GM21786 (cell line): ENCODE measurements around the gene HOXB3.

ENCODE experiments used
- ATAC-seq: cut with Tn5 transposase; IDR thresholded peaks from one replicate; pipeline ENCODE4 v1.9.1; 2021; ENCODE audit not compliant: unreplicated experiment

The HOXB3 gene

GRCh38 chr17:48506246-48506645 is 83.8 kb downstream of the HOXB3 start:
- no peak for ATAC-seq

DNA sequence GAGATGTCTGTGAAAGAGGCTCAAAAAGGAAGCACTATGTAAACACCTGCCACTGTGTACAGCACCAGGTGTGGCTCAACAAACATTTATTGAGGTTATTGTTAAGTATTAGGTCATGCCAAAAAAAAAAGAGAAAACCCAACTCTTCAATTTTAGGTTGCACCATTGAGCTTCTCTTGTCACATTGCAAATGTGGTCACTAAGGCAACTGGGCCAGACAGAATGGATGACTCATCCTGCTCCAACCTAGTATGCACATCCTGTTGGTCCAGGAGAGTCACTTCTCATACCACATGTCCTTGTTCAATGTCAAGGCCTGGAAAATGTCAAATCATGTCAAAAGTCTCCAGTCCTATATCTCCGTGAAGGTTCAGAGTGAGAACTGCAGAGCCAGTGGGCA is 84.3 kb downstream of the HOXB3 start:
- peak; percentile 85 for ATAC-seq

DNA sequence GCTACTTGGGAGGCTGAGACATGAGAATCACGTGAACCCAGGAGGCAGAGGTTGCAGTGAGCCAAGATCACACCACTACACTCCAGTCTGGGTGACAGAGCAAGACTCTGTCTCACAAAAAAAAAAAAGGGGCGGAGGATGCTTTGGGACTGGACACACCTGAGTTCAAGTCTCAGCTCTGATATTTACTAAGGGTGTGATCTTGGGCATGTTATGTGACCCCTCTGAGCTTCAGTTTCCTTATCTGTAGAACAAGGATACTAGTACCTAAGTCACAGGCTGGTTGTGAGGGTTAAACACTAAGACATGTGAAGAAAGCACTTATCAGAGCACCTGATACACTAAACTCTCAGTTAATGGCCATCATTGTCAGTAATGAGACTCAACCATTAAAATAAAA is 85.1 kb downstream of the HOXB3 start:
- no peak for ATAC-seq

DNA sequence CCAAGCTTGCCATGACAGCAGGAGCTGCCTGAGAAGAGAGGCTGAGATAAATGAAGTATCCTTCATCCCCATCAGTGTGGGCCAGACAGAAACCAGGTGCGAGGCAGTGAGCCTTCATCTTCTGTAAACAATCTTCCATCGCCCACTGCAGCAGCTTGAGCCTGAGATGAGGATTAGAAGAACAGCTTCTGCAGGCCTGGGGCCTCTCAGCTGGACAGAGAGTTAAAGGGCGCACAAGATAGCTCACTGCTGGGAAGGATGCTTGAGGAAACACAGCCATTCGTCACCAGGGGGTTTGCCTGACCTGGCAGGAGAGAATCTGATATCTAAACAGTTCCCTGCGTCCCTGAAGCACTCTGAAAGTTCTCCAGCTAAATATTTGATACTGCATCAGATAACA is 86.3 kb downstream of the HOXB3 start:
- no peak for ATAC-seq

GRCh38 chr17:48502901-48503300 is 87.1 kb downstream of the HOXB3 start:
- no peak for ATAC-seq

DNA sequence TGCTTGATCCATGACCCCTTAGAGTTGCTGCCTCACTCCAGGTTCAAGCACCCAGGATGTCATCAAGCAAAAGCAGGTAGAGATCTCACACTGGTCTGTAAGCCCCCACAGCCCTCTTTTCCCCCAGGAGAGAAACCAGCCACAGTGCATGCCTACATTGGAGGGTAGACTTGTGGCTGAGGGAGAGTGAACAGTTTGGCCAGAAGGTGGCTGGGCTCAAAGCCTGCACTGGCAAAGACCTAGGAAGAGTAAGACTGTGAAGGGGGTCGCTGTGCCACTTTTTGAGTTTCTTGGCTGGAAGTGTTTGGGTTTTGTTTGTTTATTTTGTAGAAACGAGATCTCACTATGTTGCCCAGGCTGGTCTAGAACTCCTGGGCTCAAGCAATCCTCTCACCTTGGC is 87.7 kb downstream of the HOXB3 start:
- ATAC-seq, result no peak

DNA sequence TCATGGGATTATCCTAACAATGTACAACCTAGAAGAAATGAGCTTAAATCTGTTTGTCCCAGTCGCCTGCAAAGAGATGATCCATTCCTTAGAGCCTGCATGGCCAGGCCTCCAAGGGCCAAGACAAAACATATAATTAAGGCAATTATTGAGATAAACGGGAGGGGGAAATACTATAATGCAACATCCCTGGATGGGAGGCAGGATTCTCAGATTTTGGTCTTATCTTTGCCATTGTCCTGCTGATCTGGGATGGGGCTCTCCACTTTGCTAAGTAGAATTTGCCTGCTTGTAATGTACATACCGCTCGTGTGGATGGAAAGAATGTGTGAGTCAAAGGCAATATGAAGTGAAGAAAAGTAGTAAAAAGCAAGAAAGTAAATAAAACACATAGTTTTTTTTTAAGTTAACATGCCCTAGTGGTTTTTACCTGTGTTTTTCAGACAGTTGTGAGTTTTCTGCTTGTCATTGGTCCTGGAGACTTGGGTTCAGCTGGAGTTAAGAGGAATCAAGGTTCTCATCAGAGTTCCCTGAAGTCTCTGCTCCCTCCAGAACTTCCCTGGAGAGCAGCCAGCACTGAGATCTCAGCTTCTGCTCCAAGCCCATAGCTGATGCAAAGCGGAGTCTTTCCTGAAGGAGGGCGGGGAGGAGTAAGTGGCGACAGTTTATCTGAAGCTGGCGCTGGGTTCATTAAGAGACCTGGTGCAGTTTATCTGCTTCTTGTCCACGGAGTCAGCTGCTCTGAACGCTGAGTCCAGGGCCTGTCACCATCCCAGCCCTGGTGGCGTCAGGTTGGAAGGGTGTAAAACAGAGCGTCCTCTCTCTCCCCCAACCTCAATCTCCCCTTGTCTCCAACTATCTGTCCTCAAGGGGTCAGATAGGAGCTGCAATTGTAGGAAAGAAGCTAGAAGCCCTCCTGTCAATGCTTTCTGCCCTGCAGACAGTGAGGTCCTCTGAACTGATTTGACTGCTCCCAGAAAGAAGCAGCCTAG is 89.3 kb downstream of the HOXB3 start:
- ATAC-seq, result no peak

DNA sequence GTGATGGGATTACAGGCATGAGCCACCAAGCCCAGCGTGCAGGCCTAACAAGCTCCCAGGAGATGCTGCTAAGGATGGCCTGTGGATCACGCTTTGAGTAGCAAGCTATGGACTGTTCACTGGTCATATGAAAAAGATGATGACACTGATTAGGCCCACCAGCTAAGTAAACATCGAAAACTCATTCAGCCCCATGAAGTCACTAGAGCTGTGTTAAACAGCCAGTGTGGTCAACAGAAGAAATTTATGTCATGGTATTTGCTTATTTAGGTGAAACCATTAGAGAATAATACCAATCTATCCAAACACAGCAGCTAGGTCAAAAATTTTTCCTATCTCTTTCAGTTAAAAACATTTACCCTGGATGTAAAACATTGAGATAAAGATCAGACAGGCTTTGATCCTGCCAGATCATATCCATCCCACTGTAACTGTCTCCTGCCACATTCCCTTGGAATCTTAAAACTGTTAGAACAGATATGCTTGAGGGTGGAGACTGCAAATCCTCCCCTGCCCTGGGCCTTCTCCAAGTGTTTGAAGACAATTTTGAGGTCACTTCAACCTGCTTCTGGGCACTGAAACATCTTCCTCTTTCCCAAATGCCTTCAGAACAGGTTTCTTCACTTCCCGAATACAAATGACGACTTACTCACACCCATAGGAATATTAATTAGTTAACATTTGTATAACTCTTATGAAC is 90.2 kb downstream of the HOXB3 start:
- ATAC-seq, result no peak

DNA sequence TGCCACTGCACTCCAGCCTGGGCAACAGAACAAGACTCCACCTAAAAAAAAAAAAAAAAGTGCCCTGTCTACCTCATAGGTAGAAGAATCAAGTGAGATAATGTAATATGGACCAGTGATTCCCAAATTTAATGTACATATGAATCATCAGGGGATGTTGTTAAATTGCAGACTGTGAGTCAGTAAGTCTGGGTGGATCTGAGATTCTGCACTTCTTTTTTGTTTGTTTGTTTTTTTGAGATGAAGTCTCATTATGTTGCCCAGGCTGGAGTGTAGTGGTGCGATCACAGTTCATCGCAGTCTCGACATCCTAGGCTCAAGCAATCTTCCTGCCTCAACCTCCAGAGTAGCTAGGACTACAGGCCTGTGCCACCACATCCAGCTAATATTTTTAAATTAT is 90.8 kb downstream of the HOXB3 start:
- no peak for ATAC-seq
